ENCODE results near the gene CCR1.

DNA sequence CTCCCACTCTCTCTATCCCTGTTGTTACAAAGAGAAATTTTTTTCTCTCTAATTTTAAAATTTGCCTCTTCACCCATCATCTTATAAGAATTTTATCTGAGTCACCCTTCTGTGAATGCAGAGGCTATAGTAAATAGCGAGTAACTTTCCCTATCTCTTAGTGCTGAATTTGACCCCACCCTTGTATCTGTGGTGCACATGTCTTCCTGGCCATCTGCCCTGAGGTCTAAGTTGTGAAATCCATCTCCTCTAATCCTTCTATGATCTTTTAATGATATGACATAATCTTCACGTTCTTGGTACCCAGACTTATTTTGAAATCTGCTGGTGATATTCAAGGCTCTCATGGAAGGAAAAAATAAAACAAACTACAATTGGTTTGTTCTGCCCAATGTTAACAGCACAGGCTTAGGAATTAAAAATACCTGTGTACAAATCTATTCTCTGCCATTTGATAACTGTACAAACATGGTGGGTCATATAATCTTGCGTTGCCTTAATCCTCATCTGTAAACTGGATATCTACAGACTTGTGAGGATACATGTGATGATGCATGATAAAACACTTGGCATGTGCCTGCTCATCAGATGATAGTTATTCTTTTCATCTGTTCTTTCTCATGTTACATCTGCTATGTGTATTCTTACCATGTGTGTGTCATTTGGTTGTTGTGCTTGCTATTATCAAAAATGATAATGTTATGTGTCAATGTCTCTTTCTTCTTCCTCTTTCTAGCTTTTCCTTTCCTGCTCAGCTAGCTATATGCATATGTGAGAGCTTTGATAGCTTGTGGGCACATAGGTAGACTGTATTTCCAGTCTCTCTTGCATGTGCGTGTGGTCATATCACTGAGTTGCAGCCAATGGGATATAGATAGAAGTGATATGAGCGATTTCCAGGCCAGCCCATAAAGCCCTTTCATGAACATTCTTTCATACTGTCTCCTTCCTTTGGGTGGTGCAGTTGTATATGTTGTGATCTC lies 20.4 kb upstream of the CCR1 start:
- TF ChIP-seq EZH2 (IDR thresholded peaks at IDR 0.05) (no peak), POLR2AphosphoS5 (IDR thresholded peaks at IDR 0.05; ENCODE audit: borderline replicate concordance, low read depth, low read length) (no peak), FOXP2 (optimal IDR thresholded peaks at IDR 0.05; ENCODE audit: control extremely low read depth, extremely low read length, insufficient read depth) (no peak)

Measured in SK-N-MC (cell line).